T-helper 17 cell (primary cell): ENCODE results near the gene FBXO7. TPM values are rescaled to one million over a fixed set of nuclear protein-coding genes. Genes with fewer than 3 reads are reported as not detected.
A peak's percentile ranks its signal among the peaks of the same experiment; 100 is the strongest.
"Not testable (repeated sequence)": the region's sequence is repeated elsewhere in the genome, so short reads cannot be mapped to it uniquely, and the experiment has no call there.

Experiments used
- ATAC-seq: fragments of 150-1000 bp; cut with Tn5 transposase; 2 replicates; pipeline ENCODE4 v1.10.0; 2021; ENCODE audit warnings: mild to moderate bottlenecking, moderate library complexity
- DNase-seq, 3 donors: peaks; one replicate each; pipeline versions ENCODE4 v3.0.0 to v3.0.0-alpha.2; 2020 to 2021
- H3K9me3 ChIP-seq: one replicate; pipeline ENCODE4 v1.7.0; 2013; ENCODE audit warnings: low read length, mild to moderate bottlenecking; ENCODE audit not compliant: control insufficient read depth, poor library complexity, severe bottlenecking
- H3K27ac Mint-ChIP-seq: one replicate; pipeline ENCODE4 v1.8.0; 2022; ENCODE audit warnings: mild to moderate bottlenecking, moderate library complexity, mixed read lengths
- H3K27me3 Mint-ChIP-seq: one replicate; pipeline ENCODE4 v1.8.0; 2022; ENCODE audit warnings: mixed read lengths
- H3K36me3 Mint-ChIP-seq: one replicate; pipeline ENCODE4 v1.8.0; 2022; ENCODE audit warnings: low read depth, mixed read lengths
- H3K4me1 Mint-ChIP-seq: one replicate; pipeline ENCODE4 v1.8.0; 2022; ENCODE audit warnings: mild to moderate bottlenecking, mixed read lengths
- H3K4me3 Mint-ChIP-seq: one replicate; pipeline ENCODE4 v1.8.0; 2022; ENCODE audit warnings: mild to moderate bottlenecking, moderate library complexity, mixed read lengths
- total RNA-seq, 4 donors: library from RNA in 2 of 4; stranded (reverse) in 2 of 4; gene quantifications; one replicate each; pipeline ENCODE4 v1.2.3 and lab custom pipeline; 2022 to 2026

FBXO7 gene
- total RNA-seq, 2 donors from 2014 or later, result 122 to 133 TPM

DNA sequence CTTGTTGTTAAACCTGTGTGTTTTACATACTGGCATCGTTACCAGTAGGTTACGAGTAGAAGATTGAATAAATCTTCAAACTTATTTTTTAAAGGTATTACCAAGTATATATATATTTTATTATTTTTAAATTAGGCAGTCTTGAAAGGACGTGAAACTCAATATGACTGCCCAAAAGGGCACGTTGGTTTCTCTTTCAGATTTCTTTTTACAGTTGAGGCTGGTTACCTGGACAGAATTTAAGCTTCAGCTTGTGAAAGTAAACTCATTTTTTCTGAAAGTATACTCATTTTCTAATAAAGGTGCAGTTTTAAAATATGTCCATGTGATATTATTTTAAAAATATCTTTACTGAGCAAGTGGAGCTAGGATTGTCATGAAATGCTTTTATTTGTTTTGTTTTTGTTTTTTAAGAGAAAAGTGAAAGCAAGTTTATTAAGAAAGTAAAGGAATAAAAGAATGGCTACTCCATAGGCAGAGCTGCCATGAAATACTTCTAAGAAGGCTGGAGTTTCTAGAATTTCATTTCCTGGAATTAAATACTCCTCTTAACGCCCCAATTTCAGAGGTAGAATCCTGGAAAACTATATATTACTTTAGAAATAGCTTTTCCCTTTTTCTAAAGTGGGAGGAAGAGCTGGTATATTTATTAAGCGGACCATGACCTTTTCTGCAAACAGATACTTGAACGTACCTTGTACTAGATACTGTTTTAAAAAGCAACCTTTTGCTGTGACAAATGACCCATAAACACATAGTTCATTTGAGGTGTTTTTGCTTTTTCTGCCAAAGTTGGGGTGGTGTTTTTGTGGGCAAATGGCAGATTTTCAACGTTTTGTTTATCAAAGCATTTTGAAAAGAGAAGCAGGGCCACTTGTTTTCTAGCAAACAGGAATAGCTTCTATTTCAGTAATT is 1.9 kb downstream of the FBXO7 start:
- peak overlapping the region; percentile 93 for H3K4me3 Mint-ChIP-seq
- no peaks in the 10 kb centered on the region for H3K9me3 ChIP-seq
- DNase-seq (no peak), ATAC-seq (no peak)
- H3K36me3 Mint-ChIP-seq, result peaks cover 3% of the 10 kb centered on the region
- peaks cover 39% of the 10 kb centered on the region for H3K4me1 Mint-ChIP-seq
- H3K27me3 Mint-ChIP-seq, result no peaks in the 10 kb centered on the region
- no peak overlapping the region for H3K27ac Mint-ChIP-seq

DNA sequence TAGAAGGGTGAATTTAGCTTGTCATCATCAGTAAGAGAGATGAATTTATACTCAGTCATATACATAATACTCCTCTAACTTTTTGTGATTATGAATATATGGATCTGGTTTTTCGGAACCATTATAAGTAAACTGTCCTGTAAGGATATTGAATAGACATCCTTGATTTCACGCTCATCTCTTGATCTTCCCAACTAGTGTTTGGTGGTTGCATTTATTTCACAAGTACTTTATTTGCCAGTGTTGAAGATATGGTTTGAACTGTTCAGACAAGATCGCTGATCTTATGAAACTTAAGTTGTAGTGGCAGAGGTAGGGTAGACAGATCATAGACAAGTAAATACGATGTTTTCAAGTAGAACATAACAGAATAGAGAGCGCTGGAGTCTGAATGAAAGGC is 3.0 kb downstream of the FBXO7 start:
- H3K4me1 Mint-ChIP-seq, result peaks cover 39% of the 10 kb centered on the region
- no peaks in the 10 kb centered on the region for H3K27me3 Mint-ChIP-seq
- no peak overlapping the region for H3K4me3 Mint-ChIP-seq
- no peak for ATAC-seq
- no peak for DNase-seq
- H3K9me3 ChIP-seq, result no peaks in the 10 kb centered on the region
- H3K36me3 Mint-ChIP-seq, result peaks cover 3% of the 10 kb centered on the region
- no peak overlapping the region for H3K27ac Mint-ChIP-seq

DNA sequence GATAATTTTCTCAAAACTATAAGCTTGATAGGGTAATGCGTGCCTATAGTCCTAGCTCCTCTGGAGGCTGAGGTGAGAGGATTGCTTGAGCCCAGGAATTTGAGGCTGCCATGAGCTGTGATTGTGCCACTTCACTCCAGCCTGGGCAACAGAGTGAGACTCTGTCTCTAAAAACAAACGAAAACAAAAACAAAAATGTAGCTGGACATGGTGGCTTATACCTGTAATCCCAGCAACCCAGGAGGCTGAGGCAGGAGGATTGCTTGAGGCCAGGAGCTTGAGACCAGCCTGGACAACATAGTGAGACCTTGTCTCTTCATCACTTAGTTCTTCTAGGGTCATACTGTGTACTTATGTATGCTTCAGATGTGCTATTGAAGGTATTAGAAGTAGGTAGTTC is 3.9 kb downstream of the FBXO7 start:
- not testable (repeated sequence) for H3K36me3 Mint-ChIP-seq, ATAC-seq, H3K27ac Mint-ChIP-seq, H3K9me3 ChIP-seq, H3K4me3 Mint-ChIP-seq, H3K27me3 Mint-ChIP-seq, DNase-seq
- H3K4me1 Mint-ChIP-seq, result peaks cover 35% of the 10 kb centered on the region

DNA sequence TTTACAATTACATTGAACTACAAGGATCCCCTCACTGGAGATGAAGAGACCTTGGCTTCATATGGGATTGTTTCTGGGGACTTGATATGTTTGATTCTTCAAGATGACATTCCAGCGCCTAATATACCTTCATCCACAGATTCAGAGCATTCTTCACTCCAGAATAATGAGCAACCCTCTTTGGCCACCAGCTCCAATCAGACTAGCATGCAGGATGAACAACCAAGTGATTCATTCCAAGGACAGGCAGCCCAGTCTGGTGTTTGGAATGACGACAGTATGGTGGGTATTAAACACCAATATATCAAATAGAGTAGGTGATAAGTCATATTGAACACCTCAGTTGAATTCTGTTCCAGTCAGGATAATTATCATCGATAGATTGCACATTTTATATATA is 4.4 kb downstream of the FBXO7 start:
- DNase-seq (no peak), ATAC-seq (no peak)
- H3K4me3 Mint-ChIP-seq, result no peak overlapping the region
- no peaks in the 10 kb centered on the region for H3K27me3 Mint-ChIP-seq
- H3K36me3 Mint-ChIP-seq, result peaks cover 3% of the 10 kb centered on the region
- peaks cover 31% of the 10 kb centered on the region for H3K4me1 Mint-ChIP-seq
- H3K9me3 ChIP-seq, result no peaks in the 10 kb centered on the region
- H3K27ac Mint-ChIP-seq, result no peak overlapping the region

DNA sequence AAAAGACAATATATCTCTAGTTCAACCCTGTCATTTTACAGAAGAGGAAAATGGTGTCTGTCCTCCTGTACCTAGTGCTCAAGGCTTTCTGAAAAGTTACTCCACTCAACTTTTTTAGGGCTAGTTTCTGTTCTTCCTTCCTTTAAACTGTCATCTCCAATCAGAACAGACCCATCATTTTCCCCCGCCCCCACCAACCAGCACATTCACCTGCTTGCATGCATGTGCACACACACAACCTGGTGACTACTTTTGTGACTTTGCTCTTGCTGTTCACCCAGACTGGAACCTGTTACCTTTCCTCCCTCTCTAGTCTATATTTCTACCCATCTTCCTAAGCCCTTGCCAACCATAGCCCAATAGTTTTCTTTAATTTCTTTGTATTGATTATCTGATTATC is 5.6 kb downstream of the FBXO7 start:
- H3K4me3 Mint-ChIP-seq, result peak overlapping the region; percentile 69
- H3K27me3 Mint-ChIP-seq, result no peaks in the 10 kb centered on the region
- peaks cover 3% of the 10 kb centered on the region for H3K36me3 Mint-ChIP-seq
- DNase-seq (no peak), ATAC-seq (no peak)
- peak overlapping the region; percentile 54 for H3K27ac Mint-ChIP-seq
- H3K9me3 ChIP-seq, result no peaks in the 10 kb centered on the region
- H3K4me1 Mint-ChIP-seq, result peaks cover 31% of the 10 kb centered on the region

DNA sequence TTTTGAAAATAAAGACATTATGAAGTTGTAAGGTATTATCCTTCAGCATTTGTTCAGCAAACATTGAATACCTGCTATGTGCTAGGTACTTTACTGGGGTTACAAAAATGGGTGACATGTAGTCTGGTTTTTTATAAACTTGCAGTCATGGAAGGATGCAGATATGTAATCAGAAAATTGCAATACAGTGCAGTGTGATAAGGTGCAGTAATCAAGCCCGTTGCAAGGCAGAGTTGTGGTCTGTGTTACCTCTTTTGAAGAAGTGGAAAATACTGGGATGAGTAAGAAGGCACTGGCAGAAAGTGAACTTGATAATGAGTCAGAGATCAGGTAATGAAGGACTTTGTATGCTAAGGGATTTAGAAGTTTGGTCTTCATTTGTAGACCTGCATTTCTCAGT is 8.1 kb downstream of the FBXO7 start:
- H3K4me1 Mint-ChIP-seq, result peaks cover 29% of the 10 kb centered on the region
- ATAC-seq, result no peak
- H3K27ac Mint-ChIP-seq, result no peak overlapping the region
- no peak for DNase-seq
- H3K36me3 Mint-ChIP-seq, result peaks cover 14% of the 10 kb centered on the region
- H3K4me3 Mint-ChIP-seq, result no peak overlapping the region
- no peaks in the 10 kb centered on the region for H3K27me3 Mint-ChIP-seq
- H3K9me3 ChIP-seq, result no peaks in the 10 kb centered on the region

DNA sequence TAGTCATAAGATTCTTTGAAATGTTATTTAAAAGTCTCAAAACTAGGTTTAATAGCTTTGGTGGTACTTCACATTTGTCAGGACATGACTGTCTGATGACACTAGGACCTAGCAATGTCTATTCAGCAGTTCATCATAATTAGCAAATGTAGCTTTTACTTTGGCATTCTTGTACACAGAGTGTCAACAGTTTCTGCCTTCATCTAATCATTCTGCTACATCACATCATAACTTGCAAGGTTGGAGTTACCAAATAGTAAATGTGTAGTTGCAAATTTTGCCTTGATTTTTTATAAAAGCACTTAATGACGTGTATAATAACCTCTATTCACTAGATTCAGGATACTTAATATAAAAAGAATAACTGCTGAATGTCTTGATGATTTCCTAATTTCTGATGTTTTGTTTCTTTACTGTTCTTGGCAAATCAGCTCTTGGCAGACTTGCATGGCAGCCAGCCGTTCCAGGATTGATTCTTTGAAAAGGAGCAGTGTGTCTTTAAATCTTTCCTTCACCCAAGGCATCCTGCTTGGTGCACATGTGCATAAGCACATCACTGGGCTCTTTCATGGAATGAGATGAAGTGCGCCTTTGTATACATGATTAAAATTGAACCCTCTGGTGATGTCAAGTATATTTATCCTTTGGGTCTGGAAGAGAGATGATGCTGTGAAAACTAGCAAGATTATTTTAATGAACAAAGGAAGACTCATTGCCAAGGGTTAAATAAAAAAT is 12.2 kb downstream of the FBXO7 start:
- Mint-ChIP-seq H3K27me3 (no peaks in the 10 kb centered on the region), H3K27ac (peak overlapping the region; percentile 66), H3K36me3 (peaks cover 11% of the 10 kb centered on the region), H3K4me1 (peaks cover 9% of the 10 kb centered on the region), H3K4me3 (no peak overlapping the region)
- DNase-seq, result no peak
- no peaks in the 10 kb centered on the region for H3K9me3 ChIP-seq
- ATAC-seq, result no peak

DNA sequence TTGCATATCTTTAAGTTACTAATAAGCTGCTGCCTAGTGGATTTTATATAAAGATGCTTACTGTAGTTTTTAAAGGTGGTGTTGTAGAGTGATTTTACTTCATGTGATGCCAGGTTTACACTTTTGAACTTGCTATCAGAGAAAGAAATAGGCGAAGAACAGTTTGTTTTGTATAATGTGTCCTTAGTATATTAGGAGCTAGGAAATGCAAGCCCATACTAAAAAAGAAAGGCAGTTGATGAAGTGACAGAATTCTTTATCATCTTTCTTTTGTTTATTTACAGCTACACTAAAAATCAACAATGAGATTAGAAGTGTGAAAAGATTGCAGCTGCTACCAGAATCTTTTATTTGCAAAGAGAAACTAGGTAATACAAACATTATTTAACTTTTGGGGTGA is 12.8 kb downstream of the FBXO7 start:
- Mint-ChIP-seq H3K4me3 (no peak overlapping the region), H3K36me3 (peaks cover 11% of the 10 kb centered on the region), H3K4me1 (peaks cover 9% of the 10 kb centered on the region), H3K27me3 (no peaks in the 10 kb centered on the region), H3K27ac (peak overlapping the region; percentile 66)
- ATAC-seq (no peak), DNase-seq (no peak)
- H3K9me3 ChIP-seq, result no peaks in the 10 kb centered on the region

DNA sequence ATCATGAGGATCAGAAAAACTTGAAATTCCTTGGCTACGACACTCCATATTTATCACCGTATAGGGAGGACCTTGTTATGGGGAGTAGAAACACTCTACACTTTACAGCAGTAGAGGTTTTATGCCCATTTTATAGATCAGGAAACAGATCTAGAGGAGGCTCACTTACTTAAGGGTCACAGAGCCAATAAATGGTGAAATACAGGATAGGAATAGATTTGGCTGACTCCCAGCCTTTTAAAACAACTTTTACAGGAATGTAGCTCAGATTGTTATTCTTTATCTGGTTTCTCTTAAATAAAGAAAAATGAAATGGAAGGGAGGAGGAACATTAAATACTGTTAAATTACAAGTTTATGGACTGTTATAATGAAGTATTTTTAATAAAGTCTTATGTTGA is 14.8 kb downstream of the FBXO7 start:
- no peaks in the 10 kb centered on the region for H3K27me3 Mint-ChIP-seq
- no peak for ATAC-seq
- no peak overlapping the region for H3K4me3 Mint-ChIP-seq
- peak overlapping the region; percentile 11 for H3K27ac Mint-ChIP-seq
- peaks cover 13% of the 10 kb centered on the region for H3K4me1 Mint-ChIP-seq
- no peak for DNase-seq
- H3K36me3 Mint-ChIP-seq, result peaks cover 16% of the 10 kb centered on the region
- H3K9me3 ChIP-seq, result no peaks in the 10 kb centered on the region

DNA sequence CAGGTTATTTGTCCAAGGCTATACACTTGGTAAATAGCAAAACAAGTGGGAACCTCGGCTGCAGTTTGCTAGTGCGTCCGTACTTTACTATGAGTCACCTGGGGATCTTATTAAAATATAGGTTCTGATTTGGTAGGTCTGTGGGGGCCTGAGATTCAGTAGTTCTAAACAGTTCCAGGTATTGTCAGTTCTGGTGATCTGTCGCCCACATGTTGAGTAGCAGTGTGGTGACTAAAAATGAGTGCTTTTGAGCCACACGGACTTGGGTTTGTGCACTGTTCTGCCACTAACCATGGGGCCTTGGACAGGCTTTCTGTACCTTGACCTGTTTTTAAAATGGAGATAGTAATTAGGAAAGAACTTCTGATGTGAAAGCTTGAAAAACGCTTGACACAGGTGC is 15.7 kb downstream of the FBXO7 start:
- H3K27ac Mint-ChIP-seq, result peak overlapping the region; percentile 21
- no peaks in the 10 kb centered on the region for H3K27me3 Mint-ChIP-seq
- H3K36me3 Mint-ChIP-seq, result peaks cover 19% of the 10 kb centered on the region
- DNase-seq (no peak), ATAC-seq (no peak)
- H3K4me1 Mint-ChIP-seq, result peaks cover 13% of the 10 kb centered on the region
- H3K4me3 Mint-ChIP-seq, result no peak overlapping the region
- H3K9me3 ChIP-seq, result no peaks in the 10 kb centered on the region

DNA sequence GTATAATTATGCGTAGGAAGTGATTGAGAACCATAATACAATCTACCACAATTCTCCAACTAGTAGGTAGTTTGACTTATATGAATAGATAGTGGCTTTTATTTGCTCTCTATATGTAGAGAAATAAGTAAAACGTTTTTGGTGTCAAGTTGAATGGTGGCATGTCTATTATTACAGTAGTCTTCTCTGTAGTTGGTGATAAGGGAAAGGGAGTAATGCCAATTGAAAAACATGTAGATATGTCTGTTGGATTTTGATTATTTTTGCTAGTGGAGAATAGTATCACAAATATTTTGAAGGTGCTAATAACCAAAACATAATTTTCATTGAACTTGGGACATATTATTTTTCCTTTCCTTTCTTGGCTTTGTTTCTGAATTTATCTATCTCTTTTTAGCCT is 17.5 kb downstream of the FBXO7 start:
- no peak for ATAC-seq
- Mint-ChIP-seq H3K27me3 (no peaks in the 10 kb centered on the region), H3K36me3 (peaks cover 15% of the 10 kb centered on the region), H3K27ac (peak overlapping the region; percentile 43), H3K4me1 (peaks cover 7% of the 10 kb centered on the region), H3K4me3 (no peak overlapping the region)
- no peak for DNase-seq
- H3K9me3 ChIP-seq, result no peaks in the 10 kb centered on the region

DNA sequence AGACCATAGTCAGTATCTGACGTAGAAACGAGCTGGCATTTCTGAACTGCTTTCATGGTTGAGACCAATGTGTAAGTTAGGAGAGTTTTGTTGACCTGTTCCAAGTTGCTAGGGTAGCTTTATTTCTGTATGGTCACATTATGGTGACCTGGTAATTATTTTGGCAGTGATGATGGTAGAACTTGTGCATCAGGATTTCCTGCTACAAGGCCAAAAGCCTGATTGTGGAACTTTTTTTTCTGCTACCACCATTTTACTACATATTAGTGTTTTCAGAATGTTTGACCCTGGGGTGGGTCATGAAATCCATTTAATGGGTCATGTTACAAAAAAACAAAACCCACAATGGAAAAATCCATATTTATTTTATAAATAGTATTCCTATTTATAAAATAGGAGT is 18.9 kb downstream of the FBXO7 start:
- no peak overlapping the region for H3K4me3 Mint-ChIP-seq
- no peak for DNase-seq
- H3K4me1 Mint-ChIP-seq, result peaks cover 7% of the 10 kb centered on the region
- no peaks in the 10 kb centered on the region for H3K9me3 ChIP-seq
- ATAC-seq, result no peak
- H3K36me3 Mint-ChIP-seq, result peaks cover 13% of the 10 kb centered on the region
- H3K27me3 Mint-ChIP-seq, result no peaks in the 10 kb centered on the region
- H3K27ac Mint-ChIP-seq, result no peak overlapping the region

DNA sequence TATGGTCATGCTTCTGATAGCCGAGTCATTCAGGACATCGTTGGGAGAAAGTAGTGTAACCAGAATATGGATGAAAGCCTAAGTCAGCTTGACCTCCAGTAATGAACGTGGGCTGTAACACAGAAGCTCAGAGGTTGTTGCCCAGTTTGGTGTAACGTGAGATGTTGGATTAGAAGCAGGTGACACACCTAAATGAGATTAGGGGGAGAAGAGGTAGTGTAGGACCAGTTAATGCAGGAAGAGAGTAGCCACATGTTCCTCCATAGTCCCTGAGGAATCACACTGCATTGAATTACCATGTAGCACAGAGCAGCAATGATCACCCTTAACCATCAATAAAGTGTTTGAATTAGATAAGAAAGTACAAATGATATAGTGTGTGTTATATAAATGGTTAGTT is 20.4 kb downstream of the FBXO7 start:
- Mint-ChIP-seq H3K4me1 (peaks cover 6% of the 10 kb centered on the region), H3K27ac (no peak overlapping the region), H3K27me3 (no peaks in the 10 kb centered on the region), H3K4me3 (no peak overlapping the region), H3K36me3 (peaks cover 15% of the 10 kb centered on the region)
- no peaks in the 10 kb centered on the region for H3K9me3 ChIP-seq
- DNase-seq, result no peak
- ATAC-seq, result no peak
